GM12864 (cell line): ENCODE measurements around the gene ITPRIPL2.

ENCODE experiments used
- DNase-seq: peaks from one replicate; pipeline ENCODE4 v3.0.0-alpha.2; 2011; ENCODE audit warnings: low read depth
- H3K4me3 ChIP-seq: 2 replicates; pipeline ENCODE4 v1.5.1; 2011; ENCODE audit warnings: mild to moderate bottlenecking, low read depth, low read length, control low read depth
- TF ChIP-seq, protein P1 (sequence below): IDR thresholded peaks from 2 replicates; pipeline ENCODE4 v1.5.1; 2011; ENCODE audit warnings: low read depth, mild to moderate bottlenecking, moderate library complexity, low read length, control low read depth, inconsistent platforms; ENCODE audit errors: missing control alignments

The ITPRIPL2 gene

GRCh38 chr16:19153876-19154275 is 40.1 kb downstream of the ITPRIPL2 start:
- no peak for DNase-seq
- TF ChIP-seq, protein P1, sequence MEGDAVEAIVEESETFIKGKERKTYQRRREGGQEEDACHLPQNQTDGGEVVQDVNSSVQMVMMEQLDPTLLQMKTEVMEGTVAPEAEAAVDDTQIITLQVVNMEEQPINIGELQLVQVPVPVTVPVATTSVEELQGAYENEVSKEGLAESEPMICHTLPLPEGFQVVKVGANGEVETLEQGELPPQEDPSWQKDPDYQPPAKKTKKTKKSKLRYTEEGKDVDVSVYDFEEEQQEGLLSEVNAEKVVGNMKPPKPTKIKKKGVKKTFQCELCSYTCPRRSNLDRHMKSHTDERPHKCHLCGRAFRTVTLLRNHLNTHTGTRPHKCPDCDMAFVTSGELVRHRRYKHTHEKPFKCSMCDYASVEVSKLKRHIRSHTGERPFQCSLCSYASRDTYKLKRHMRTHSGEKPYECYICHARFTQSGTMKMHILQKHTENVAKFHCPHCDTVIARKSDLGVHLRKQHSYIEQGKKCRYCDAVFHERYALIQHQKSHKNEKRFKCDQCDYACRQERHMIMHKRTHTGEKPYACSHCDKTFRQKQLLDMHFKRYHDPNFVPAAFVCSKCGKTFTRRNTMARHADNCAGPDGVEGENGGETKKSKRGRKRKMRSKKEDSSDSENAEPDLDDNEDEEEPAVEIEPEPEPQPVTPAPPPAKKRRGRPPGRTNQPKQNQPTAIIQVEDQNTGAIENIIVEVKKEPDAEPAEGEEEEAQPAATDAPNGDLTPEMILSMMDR = no peak

GRCh38 chr16:19162085-19162484 is 48.3 kb downstream of the ITPRIPL2 start:
- DNase-seq = no peak
- TF ChIP-seq, protein P1 = no peak
- no peak overlapping the region for H3K4me3 ChIP-seq

More at GRCh38 chr16:19153876-19154275, 40.1 kb downstream of the ITPRIPL2 start:
- H3K4me3 ChIP-seq = no peak overlapping the region

- TF ChIP-seq, protein P1 = no peak
- H3K4me3 ChIP-seq = no peak overlapping the region
- no peak for DNase-seq
Observed at GRCh38 chr16:19163215-19163614, 49.5 kb downstream of the ITPRIPL2 start.

DNA sequence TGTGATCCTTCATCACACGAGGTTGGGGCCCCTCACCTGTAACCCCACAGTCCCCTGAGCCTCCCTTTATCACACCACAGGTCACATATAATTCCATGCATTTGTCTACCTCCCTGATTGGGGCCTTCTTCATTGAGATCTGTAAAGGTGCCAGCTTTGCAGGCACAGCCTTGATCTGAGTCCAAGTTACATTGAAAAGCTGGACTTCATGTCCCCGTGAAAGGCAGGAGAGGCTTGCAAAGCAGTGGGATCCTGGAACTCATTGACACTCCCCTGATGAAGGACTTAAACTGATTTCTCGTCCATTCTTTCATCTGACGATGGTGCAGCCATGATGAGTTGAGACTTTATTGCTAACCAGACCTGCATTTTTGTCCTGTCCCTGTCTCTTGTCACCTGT is 50.5 kb downstream of the ITPRIPL2 start:
- H3K4me3 ChIP-seq = no peak overlapping the region
- no peak for DNase-seq
- TF ChIP-seq, protein P1 = no peak

DNA sequence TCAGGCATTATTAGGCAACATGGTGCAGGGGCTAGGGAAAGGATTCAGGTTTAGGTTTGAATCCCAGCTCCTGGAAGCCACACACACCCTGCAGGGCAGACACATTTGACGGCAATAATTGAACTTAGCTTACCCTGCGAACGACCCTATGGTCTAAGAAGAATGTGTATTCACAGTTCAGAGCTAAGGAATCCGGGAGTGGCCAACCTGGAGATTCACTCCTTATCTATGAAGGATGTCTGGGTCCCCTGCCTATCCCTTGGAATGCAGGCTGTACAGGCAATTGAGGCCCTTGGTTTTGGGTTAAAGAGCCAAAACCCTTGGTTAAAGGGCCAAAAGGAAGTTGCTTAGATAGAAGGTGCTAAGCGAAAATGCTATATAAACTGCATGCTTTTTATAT is 51.3 kb downstream of the ITPRIPL2 start:
- TF ChIP-seq, protein P1 = no peak
- no peak for DNase-seq
- H3K4me3 ChIP-seq = no peak overlapping the region

DNA sequence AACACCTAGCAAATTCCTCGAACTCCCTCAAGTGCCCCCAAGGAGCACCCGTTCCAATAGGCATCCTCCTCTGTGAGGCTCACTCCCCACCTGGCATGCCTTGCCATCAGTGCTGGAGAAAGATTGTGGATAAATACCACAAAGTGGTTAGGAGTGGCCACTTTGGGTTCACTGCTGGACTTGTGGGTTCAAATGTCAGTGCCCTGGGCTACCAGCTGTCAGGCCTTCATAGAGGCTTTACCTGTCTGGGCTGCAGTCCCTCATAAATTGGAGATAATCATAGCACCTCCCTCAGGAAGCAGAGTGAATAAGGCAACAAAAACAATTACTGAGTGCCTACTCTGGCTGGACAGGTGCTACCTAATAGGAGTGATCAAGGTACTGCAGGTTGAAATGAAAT is 52.7 kb downstream of the ITPRIPL2 start:
- no peak overlapping the region for H3K4me3 ChIP-seq
- no peak for DNase-seq
- TF ChIP-seq, protein P1 = no peak

- DNase-seq = no peak
- TF ChIP-seq, protein P1 = peak; percentile 74
- H3K4me3 ChIP-seq = peak within 1 kb of the TSS; percentile 25
Observed at GRCh38 chr16:19167710-19168370, 54.1 kb downstream of the ITPRIPL2 start, which contains the start of gene SYT17. Gene SYT17 (plus strand): TSS chr16:19168240. CDS start chr16:19168647, 407 bp downstream.
